ENCODE measurements around the gene CTDSPL.

CTDSPL gene

GRCh38 chr3:38004415-38005075 lies 142.9 kb downstream of the CTDSPL start:
- no peak overlapping the region for H3K27ac ChIP-seq (replicated peaks)
- no peaks in the 10 kb centered on the region for H3K27me3 ChIP-seq (ENCODE audit: insufficient read depth, poor library complexity, severe bottlenecking)
- DNase-seq (ENCODE audit: low read depth in 1 of 2, low spot score in 1 of 2): peak in 1 of 2 experiments; percentile 70
- no peak overlapping the region for H3K4me3 ChIP-seq (replicated peaks; ENCODE audit: insufficient read depth, low read length)
- TF ChIP-seq CTCF (IDR thresholded peaks at IDR 0.05; ENCODE audit: insufficient read depth, low read length) (peak; percentile 70), SPI1 (IDR thresholded peaks at IDR 0.05; ENCODE audit: borderline replicate concordance, low read depth) (no peak), GABPA (IDR thresholded peaks at IDR 0.05; ENCODE audit: low read depth) (no peak)
- TF ChIP-seq, protein P1, sequence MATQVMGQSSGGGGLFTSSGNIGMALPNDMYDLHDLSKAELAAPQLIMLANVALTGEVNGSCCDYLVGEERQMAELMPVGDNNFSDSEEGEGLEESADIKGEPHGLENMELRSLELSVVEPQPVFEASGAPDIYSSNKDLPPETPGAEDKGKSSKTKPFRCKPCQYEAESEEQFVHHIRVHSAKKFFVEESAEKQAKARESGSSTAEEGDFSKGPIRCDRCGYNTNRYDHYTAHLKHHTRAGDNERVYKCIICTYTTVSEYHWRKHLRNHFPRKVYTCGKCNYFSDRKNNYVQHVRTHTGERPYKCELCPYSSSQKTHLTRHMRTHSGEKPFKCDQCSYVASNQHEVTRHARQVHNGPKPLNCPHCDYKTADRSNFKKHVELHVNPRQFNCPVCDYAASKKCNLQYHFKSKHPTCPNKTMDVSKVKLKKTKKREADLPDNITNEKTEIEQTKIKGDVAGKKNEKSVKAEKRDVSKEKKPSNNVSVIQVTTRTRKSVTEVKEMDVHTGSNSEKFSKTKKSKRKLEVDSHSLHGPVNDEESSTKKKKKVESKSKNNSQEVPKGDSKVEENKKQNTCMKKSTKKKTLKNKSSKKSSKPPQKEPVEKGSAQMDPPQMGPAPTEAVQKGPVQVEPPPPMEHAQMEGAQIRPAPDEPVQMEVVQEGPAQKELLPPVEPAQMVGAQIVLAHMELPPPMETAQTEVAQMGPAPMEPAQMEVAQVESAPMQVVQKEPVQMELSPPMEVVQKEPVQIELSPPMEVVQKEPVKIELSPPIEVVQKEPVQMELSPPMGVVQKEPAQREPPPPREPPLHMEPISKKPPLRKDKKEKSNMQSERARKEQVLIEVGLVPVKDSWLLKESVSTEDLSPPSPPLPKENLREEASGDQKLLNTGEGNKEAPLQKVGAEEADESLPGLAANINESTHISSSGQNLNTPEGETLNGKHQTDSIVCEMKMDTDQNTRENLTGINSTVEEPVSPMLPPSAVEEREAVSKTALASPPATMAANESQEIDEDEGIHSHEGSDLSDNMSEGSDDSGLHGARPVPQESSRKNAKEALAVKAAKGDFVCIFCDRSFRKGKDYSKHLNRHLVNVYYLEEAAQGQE (IDR thresholded peaks at IDR 0.05; ENCODE audit: insufficient replicate concordance, low read depth): no peak

- Histone ChIP-seq H3K27ac (replicated peaks) (no peak overlapping the region), H3K27me3 (ENCODE audit: insufficient read depth, poor library complexity, severe bottlenecking) (no peaks in the 10 kb centered on the region), H3K4me3 (replicated peaks; ENCODE audit: insufficient read depth, low read length) (no peak overlapping the region)
- TF ChIP-seq CTCF (IDR thresholded peaks at IDR 0.05; ENCODE audit: insufficient read depth, low read length) (no peak), GABPA (IDR thresholded peaks at IDR 0.05; ENCODE audit: low read depth) (no peak), SPI1 (IDR thresholded peaks at IDR 0.05; ENCODE audit: borderline replicate concordance, low read depth) (no peak), POLR2AphosphoS5 (IDR thresholded peaks at IDR 0.05; ENCODE audit: low read depth) (no peak)
- TF ChIP-seq, protein P1 (IDR thresholded peaks at IDR 0.05; ENCODE audit: insufficient replicate concordance, low read depth): no peak
- no peak for DNase-seq (ENCODE audit: low read depth in 1 of 2, low spot score in 1 of 2)
These were observed 143.7 kb downstream of the CTDSPL start for GRCh38 chr3:38005076-38006020.

GRCh38 chr3:38006031-38006430 lies 144.4 kb downstream of the CTDSPL start:
- H3K4me3 ChIP-seq (replicated peaks; ENCODE audit: insufficient read depth, low read length): no peak overlapping the region

More at GRCh38 chr3:38006031-38006430, 144.4 kb downstream of the CTDSPL start:
- DNase-seq (ENCODE audit: low read depth in 1 of 2, low spot score in 1 of 2): no peak
- TF ChIP-seq POLR2AphosphoS5 (IDR thresholded peaks at IDR 0.05; ENCODE audit: low read depth) (no peak), SPI1 (IDR thresholded peaks at IDR 0.05; ENCODE audit: borderline replicate concordance, low read depth) (no peak), CTCF (IDR thresholded peaks at IDR 0.05; ENCODE audit: insufficient read depth, low read length) (no peak), GABPA (IDR thresholded peaks at IDR 0.05; ENCODE audit: low read depth) (no peak)
- TF ChIP-seq, protein P1 (IDR thresholded peaks at IDR 0.05; ENCODE audit: insufficient replicate concordance, low read depth): no peak
- Histone ChIP-seq H3K27me3 (ENCODE audit: insufficient read depth, poor library complexity, severe bottlenecking) (no peaks in the 10 kb centered on the region), H3K27ac (replicated peaks) (no peak overlapping the region)

All from HL-60 (cell line).